Amygdala (tissue), 56 donors: ENCODE results near the gene TIMM13.
"Not testable (repeated sequence)": the region's sequence is repeated elsewhere in the genome, so short reads cannot be mapped to it uniquely, and the experiment has no call there.

ENCODE experiments used
- DNase-seq, 56 donors: peaks; one replicate each; lab custom pipeline; 2025; lab: John Stamatoyannopoulos, UW

The TIMM13 gene

GRCh38 chr19:2427429-2428320 is at the start of gene TIMM13:
Gene TIMM13 (minus strand): TSS chr19:2427586. CDS start chr19:2427533, 53 bp downstream.
- DNase-seq: peak; percentile 72 to 100 (median 94)

GRCh38 chr19:2476451-2477140 is 49.2 kb upstream of the TIMM13 start:
- DNase-seq: peak in 26 of 56 donors; percentile 11 to 86 (median 49)

DNA sequence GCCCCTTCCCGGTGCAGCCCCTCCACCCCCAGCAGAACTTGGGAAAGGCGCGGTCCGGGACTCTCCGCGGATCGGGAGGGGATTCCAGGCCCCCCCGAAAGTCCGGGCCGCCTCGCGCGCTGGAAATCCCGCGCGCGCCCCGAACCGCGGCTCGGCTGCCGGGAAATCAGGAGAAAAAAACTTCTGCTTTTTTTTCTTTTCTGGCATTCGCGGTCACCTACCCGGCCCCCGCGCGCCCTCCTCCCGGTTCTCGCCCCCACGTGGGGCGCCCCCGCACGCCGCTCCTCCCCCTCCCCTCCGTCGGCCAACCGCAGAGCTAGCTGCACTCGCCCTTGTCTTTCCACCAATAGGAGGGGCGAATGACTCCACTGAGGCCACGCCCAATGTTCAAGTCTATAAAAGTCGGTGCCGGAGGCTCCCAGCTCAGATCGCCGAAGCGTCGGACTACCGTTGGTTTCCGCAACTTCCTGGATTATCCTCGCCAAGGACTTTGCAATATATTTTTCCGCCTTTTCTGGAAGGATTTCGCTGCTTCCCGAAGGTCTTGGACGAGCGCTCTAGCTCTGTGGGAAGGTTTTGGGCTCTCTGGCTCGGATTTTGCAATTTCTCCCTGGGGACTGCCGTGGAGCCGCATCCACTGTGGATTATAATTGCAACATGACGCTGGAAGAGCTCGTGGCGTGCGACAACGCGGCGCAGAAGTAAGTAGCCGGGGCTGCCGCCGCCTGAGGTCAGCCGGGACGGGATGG is 48.5 kb upstream of the TIMM13 start, which contains the start of gene GADD45B:
Gene GADD45B, plus strand, starts transcription at position 426 of the 749 bp plus-strand sequence. Its CDS starts 232 bp downstream, at position 658.
- peak; percentile 56 to 98 (median 94) for DNase-seq

GRCh38 chr19:2475018-2475701 is 47.8 kb upstream of the TIMM13 start:
- DNase-seq: peak in 18 of 56 donors; percentile 18 to 68 (median 50)

- DNase-seq: peak in 51 of 56 donors; percentile 12 to 85 (median 61)
These were observed 47.0 kb upstream of the TIMM13 start for GRCh38 chr19:2474232-2475017.

- not testable (repeated sequence) for DNase-seq
These were observed 42.5 kb upstream of the TIMM13 start for GRCh38 chr19:2469915-2470200.

- no peak for DNase-seq
These were observed 41.9 kb upstream of the TIMM13 start for GRCh38 chr19:2469102-2469914.

- DNase-seq: no peak
These were observed 41.2 kb upstream of the TIMM13 start for GRCh38 chr19:2468596-2468995.

- DNase-seq: no peak
These were observed 37.0 kb upstream of the TIMM13 start for GRCh38 chr19:2464389-2464788.

DNA sequence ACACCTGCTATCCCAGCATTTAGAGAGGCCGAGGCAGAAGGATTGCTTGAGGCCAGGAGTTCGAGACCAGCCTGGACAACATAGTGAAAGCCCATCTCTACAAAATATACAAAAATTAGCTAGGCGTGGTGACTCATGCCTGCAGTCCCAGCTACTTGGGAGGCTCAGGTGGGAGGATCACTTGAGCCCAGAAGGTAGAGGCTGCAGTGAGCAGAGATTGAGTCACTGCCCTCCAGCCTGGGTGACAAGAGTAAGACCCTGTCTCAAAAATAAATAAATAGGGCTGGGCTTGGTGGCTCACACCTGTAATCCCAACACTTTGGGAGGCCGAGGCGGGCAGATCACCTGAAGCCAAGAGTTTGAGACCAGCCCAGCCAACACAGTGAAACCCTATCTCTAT is 36.3 kb upstream of the TIMM13 start:
- DNase-seq: not testable (repeated sequence)

DNA sequence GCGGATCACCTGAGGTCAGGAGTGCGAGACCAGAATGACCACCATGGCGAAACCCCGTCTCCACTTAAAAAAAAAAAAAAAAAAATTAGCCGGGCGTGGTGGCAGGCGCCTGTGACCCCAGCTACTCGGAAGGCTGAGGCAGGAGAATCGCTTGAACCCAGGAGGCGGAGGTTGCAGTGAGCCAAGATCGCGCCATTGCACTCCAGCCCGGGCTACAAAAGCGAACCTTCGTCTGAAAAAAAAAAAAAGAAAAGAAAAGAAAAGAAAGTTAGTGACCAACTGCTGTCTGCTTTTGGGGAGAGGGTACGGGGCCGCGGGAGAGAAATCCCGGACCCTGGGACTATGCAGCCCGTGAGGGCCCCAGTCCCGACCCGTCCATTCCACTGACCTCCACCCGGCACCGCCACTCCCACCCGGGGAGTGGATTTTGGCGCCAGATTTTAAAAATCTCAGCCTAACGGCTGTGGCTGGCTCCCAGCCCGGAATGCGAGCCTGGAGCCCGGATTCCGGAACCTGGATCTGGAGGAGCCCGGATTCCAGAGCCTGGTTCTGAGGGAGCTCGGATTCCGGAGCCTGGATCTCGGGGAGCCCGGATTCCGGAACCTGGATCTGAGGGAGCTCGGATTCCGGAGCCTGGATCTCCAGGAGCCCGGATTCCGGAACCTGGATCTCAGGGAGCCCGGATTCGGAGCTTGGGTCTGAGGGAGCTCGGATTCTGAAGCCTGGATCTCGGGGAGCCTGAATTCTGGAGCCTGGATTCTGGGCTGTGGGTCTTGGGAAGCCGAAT is 35.4 kb upstream of the TIMM13 start:
- DNase-seq: peak in 53 of 56 donors; percentile 19 to 88 (median 70)

- peak in 13 of 56 donors; percentile 3 to 29 (median 14) for DNase-seq
These were observed 34.6 kb upstream of the TIMM13 start for GRCh38 chr19:2461751-2462634.

DNA sequence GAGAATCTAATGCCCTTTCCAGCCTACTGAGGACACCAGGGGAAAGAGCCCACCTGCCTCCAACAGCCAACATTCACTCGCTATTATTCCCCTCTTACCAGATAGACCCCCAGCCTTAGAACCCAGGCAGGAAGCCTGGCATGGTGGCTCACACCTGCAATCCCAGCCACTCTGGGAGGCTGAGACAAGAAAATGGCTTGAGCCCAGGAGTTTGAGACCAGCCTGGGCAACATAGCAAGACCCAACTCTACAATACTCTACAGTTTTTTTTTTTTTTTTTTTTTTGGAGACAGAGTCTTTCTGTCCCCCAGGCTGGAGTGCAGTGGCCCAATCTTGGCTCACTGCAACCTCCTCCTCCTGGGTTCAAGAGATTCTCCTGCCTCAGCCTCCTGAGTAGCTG is 32.9 kb upstream of the TIMM13 start:
- DNase-seq: no peak

GRCh38 chr19:2458776-2459175 is 31.4 kb upstream of the TIMM13 start:
- not testable (repeated sequence) for DNase-seq

- DNase-seq: no peak
These were observed 30.7 kb upstream of the TIMM13 start for GRCh38 chr19:2458054-2458453.

GRCh38 chr19:2457394-2458037 is 30.1 kb upstream of the TIMM13 start:
- DNase-seq: no peak
